Neural progenitor cell (in vitro differentiated cells): ENCODE measurements around the gene HFE. TPM values are rescaled to one million over a fixed set of nuclear protein-coding genes. Genes with fewer than 3 reads are reported as not detected.

Experiments used
- DNase-seq: peaks from one replicate; pipeline ENCODE4 v3.0.0-alpha.2; 2016; ENCODE audit warnings: low spot score
- H2AFZ ChIP-seq: fragments of 200-600 bp; sonication (generic); replicated peaks from 2 replicates; pipeline ENCODE4 v1.6.1; 2016; ENCODE audit warnings: antibody characterized with exemption
- H3F3A ChIP-seq: fragments of 200-600 bp; sonication (generic); 2 replicates; pipeline ENCODE4 v1.6.1; 2016; ENCODE audit warnings: antibody characterized with exemption, low read depth
- H3K27ac ChIP-seq: fragments of 200-600 bp; sonication (generic); 2 replicates; pipeline ENCODE4 v1.5.1; 2016; ENCODE audit warnings: mild to moderate bottlenecking
- H3K27me3 ChIP-seq: fragments of 200-600 bp; sonication (generic); 2 replicates; pipeline ENCODE4 v1.6.1; 2016; ENCODE audit warnings: mild to moderate bottlenecking, moderate library complexity
- H3K36me3 ChIP-seq: fragments of 200-600 bp; sonication (generic); 2 replicates; pipeline ENCODE4 v1.5.1; 2016
- H3K4me1 ChIP-seq: fragments of 200-600 bp; sonication (generic); 2 replicates; pipeline ENCODE4 v1.6.1; 2016; ENCODE audit warnings: mixed run types
- H3K4me2 ChIP-seq: fragments of 200-600 bp; sonication (generic); 2 replicates; pipeline ENCODE4 v1.6.1; 2016
- H3K4me3 ChIP-seq: fragments of 200-600 bp; sonication (generic); 2 replicates; pipeline ENCODE4 v1.5.1; 2016
- H3K79me2 ChIP-seq: fragments of 200-600 bp; sonication (generic); 2 replicates; pipeline ENCODE4 v1.6.1; 2016; ENCODE audit warnings: low read depth
- H3K9ac ChIP-seq: fragments of 200-600 bp; sonication (generic); 2 replicates; pipeline ENCODE4 v1.6.1; 2016
- H3K9me3 ChIP-seq: fragments of 200-600 bp; sonication (generic); 2 replicates; pipeline ENCODE4 v1.5.1; 2016; ENCODE audit warnings: low read depth
- H4K20me1 ChIP-seq: fragments of 200-600 bp; sonication (generic); 2 replicates; pipeline ENCODE4 v1.6.1; 2016; ENCODE audit warnings: low read depth
- H3K27ac Mint-ChIP-seq: 3 replicates; pipeline ENCODE4 v1.8.0; 2021; ENCODE audit warnings: mixed read lengths
- H3K27me3 Mint-ChIP-seq: 2 replicates; pipeline ENCODE4 v1.8.0; 2022; ENCODE audit warnings: low read depth, mild to moderate bottlenecking, inconsistent platforms, moderate library complexity, mixed read lengths; ENCODE audit not compliant: insufficient read depth
- H3K36me3 Mint-ChIP-seq: 3 replicates; pipeline ENCODE4 v1.8.0; 2021; ENCODE audit warnings: mixed read lengths
- H3K4me1 Mint-ChIP-seq: 3 replicates; pipeline ENCODE4 v1.8.0; 2021; ENCODE audit warnings: mixed read lengths
- H3K4me3 Mint-ChIP-seq: 3 replicates; pipeline ENCODE4 v1.8.0; 2021; ENCODE audit warnings: mild to moderate bottlenecking, moderate library complexity, mixed read lengths
- H3K9me3 Mint-ChIP-seq: 3 replicates; pipeline ENCODE4 v1.8.0; 2020; ENCODE audit warnings: mixed read lengths
- EZH2 ChIP-seq: fragments of 200-600 bp; sonication (generic); IDR thresholded peaks from 2 replicates; pipeline ENCODE4 v1.6.1; 2017; ENCODE audit warnings: antibody characterized with exemption, mild to moderate bottlenecking, moderate library complexity
- EZH2phosphoT487 ChIP-seq: fragments of 200-600 bp; sonication (generic); IDR thresholded peaks from 2 replicates; pipeline ENCODE4 v1.6.1; 2017; ENCODE audit warnings: antibody characterized with exemption
- total RNA-seq: library from RNA; depleted of rRNA; stranded (reverse); fragments of >200 nt; gene quantifications from 2 replicates; pipeline ENCODE4 v1.2.3, GENCODE V29; 2015; ENCODE audit warnings: low replicate concordance
- TF ChIP-seq, protein P1 (sequence below): fragments of 200-600 bp; sonication (generic); IDR thresholded peaks from 2 replicates; pipeline ENCODE4 v1.5.1; 2017; ENCODE audit warnings: antibody characterized with exemption, mild to moderate bottlenecking

Gene HFE
- total RNA-seq, 1 donor from 2014 or later: 0.43 TPM

DNA sequence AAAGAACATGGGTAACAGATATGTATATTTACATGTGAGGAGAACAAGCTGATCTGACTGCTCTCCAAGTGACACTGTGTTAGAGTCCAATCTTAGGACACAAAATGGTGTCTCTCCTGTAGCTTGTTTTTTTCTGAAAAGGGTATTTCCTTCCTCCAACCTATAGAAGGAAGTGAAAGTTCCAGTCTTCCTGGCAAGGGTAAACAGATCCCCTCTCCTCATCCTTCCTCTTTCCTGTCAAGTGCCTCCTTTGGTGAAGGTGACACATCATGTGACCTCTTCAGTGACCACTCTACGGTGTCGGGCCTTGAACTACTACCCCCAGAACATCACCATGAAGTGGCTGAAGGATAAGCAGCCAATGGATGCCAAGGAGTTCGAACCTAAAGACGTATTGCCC, 5.2 kb downstream of the HFE start:
- Mint-ChIP-seq H3K4me3 (no peak overlapping the region), H3K9me3 (no peaks in the 10 kb centered on the region), H3K27ac (no peak overlapping the region), H3K36me3 (no peaks in the 10 kb centered on the region), H3K27me3 (peaks cover 4% of the 10 kb centered on the region), H3K4me1 (peaks cover 13% of the 10 kb centered on the region)
- TF ChIP-seq EZH2 (no peak), EZH2phosphoT487 (no peak)
- TF ChIP-seq, protein P1, sequence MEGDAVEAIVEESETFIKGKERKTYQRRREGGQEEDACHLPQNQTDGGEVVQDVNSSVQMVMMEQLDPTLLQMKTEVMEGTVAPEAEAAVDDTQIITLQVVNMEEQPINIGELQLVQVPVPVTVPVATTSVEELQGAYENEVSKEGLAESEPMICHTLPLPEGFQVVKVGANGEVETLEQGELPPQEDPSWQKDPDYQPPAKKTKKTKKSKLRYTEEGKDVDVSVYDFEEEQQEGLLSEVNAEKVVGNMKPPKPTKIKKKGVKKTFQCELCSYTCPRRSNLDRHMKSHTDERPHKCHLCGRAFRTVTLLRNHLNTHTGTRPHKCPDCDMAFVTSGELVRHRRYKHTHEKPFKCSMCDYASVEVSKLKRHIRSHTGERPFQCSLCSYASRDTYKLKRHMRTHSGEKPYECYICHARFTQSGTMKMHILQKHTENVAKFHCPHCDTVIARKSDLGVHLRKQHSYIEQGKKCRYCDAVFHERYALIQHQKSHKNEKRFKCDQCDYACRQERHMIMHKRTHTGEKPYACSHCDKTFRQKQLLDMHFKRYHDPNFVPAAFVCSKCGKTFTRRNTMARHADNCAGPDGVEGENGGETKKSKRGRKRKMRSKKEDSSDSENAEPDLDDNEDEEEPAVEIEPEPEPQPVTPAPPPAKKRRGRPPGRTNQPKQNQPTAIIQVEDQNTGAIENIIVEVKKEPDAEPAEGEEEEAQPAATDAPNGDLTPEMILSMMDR: no peak
- Histone ChIP-seq H3K36me3 (no peaks in the 10 kb centered on the region), H3F3A (no peaks in the 10 kb centered on the region), H3K9me3 (no peaks in the 10 kb centered on the region), H4K20me1 (no peaks in the 10 kb centered on the region), H3K27ac (no peak overlapping the region), H3K9ac (no peak overlapping the region), H3K4me3 (no peak overlapping the region), H3K79me2 (no peaks in the 10 kb centered on the region), H2AFZ (no peak overlapping the region), H3K4me1 (peaks cover 5% of the 10 kb centered on the region), H3K4me2 (no peak overlapping the region), H3K27me3 (peaks cover 7% of the 10 kb centered on the region)
- DNase-seq: no peak

DNA sequence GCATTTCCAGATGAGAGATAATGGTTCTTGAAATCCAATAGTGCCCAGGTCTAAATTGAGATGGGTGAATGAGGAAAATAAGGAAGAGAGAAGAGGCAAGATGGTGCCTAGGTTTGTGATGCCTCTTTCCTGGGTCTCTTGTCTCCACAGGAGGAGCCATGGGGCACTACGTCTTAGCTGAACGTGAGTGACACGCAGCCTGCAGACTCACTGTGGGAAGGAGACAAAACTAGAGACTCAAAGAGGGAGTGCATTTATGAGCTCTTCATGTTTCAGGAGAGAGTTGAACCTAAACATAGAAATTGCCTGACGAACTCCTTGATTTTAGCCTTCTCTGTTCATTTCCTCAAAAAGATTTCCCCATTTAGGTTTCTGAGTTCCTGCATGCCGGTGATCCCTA, 6.8 kb downstream of the HFE start:
- no peak for TF ChIP-seq EZH2phosphoT487
- TF ChIP-seq EZH2: no peak
- TF ChIP-seq, protein P1: no peak
- Mint-ChIP-seq H3K27ac (no peak overlapping the region), H3K27me3 (peaks cover 2% of the 10 kb centered on the region), H3K4me1 (no peaks in the 10 kb centered on the region), H3K4me3 (no peak overlapping the region), H3K9me3 (no peaks in the 10 kb centered on the region), H3K36me3 (no peaks in the 10 kb centered on the region)
- Histone ChIP-seq H3K9me3 (no peaks in the 10 kb centered on the region), H4K20me1 (no peaks in the 10 kb centered on the region), H3K27ac (no peak overlapping the region), H3K79me2 (no peaks in the 10 kb centered on the region), H3K9ac (no peak overlapping the region), H2AFZ (no peak overlapping the region), H3K36me3 (no peaks in the 10 kb centered on the region), H3K4me3 (no peak overlapping the region), H3K27me3 (no peaks in the 10 kb centered on the region), H3K4me2 (no peak overlapping the region), H3K4me1 (no peaks in the 10 kb centered on the region), H3F3A (no peaks in the 10 kb centered on the region)
- DNase-seq: no peak

DNA sequence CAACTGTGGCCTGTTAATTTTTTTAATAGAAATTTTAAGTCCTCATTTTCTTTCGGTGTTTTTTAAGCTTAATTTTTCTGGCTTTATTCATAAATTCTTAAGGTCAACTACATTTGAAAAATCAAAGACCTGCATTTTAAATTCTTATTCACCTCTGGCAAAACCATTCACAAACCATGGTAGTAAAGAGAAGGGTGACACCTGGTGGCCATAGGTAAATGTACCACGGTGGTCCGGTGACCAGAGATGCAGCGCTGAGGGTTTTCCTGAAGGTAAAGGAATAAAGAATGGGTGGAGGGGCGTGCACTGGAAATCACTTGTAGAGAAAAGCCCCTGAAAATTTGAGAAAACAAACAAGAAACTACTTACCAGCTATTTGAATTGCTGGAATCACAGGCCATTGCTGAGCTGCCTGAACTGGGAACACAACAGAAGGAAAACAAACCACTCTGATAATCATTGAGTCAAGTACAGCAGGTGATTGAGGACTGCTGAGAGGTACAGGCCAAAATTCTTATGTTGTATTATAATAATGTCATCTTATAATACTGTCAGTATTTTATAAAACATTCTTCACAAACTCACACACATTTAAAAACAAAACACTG, 10.1 kb downstream of the HFE start:
- H3K27ac Mint-ChIP-seq: no peak overlapping the region
- Histone ChIP-seq H3K9ac (no peak overlapping the region), H3K4me3 (no peak overlapping the region), H3K4me1 (peaks cover 2% of the 10 kb centered on the region), H3K27me3 (no peaks in the 10 kb centered on the region), H3K9me3 (no peaks in the 10 kb centered on the region), H3K79me2 (no peaks in the 10 kb centered on the region), H4K20me1 (no peaks in the 10 kb centered on the region), H3K4me2 (no peak overlapping the region), H2AFZ (no peak overlapping the region), H3K36me3 (no peaks in the 10 kb centered on the region), H3K27ac (no peak overlapping the region), H3F3A (peaks cover 2% of the 10 kb centered on the region)
- TF ChIP-seq, protein P1: peak; percentile 92
- TF ChIP-seq EZH2phosphoT487: no peak
- no peak for TF ChIP-seq EZH2
- peak; percentile 85 for DNase-seq
- H3K4me1 Mint-ChIP-seq: peaks cover 3% of the 10 kb centered on the region
- no peaks in the 10 kb centered on the region for H3K9me3 Mint-ChIP-seq
- no peaks in the 10 kb centered on the region for H3K27me3 Mint-ChIP-seq
- no peaks in the 10 kb centered on the region for H3K36me3 Mint-ChIP-seq
- H3K4me3 Mint-ChIP-seq: peak overlapping the region; percentile 19
